Activated B cell treated with CpG ODN at 0.5 μM for 24 hours (primary cell): ENCODE results near the gene STX1B. TPM values are rescaled to one million over a fixed set of nuclear protein-coding genes. Genes with fewer than 3 reads are reported as not detected.

Experiments used
- ATAC-seq: fragments of 200-7000 bp; cut with Tn5 transposase; one replicate; pipeline ENCODE4 v1.10.0; 2021; ENCODE audit warnings: low read depth, mild to moderate bottlenecking, moderate library complexity
- CTCF ChIA-PET: fragments of 350-600 bp; sonication (Branson Sonifier 250); formaldehyde crosslinking; loops from one replicate; lab custom pipeline; 2021; ENCODE audit warnings: antibody characterized with exemption; lab: Charles Lee
- POLR2A ChIA-PET: fragments of 350-600 bp; sonication (Branson Sonifier 250); formaldehyde crosslinking; loops from one replicate; lab custom pipeline; 2021; ENCODE audit warnings: antibody characterized with exemption; lab: Charles Lee
- DNase-seq: peaks from one replicate; pipeline ENCODE4 v3.0.0; 2022
- H3K27ac Mint-ChIP-seq: one replicate; pipeline ENCODE4 v1.8.0; 2020; ENCODE audit warnings: mixed read lengths
- H3K27me3 Mint-ChIP-seq: one replicate; pipeline ENCODE4 v1.8.0; 2021; ENCODE audit warnings: mixed read lengths
- H3K36me3 Mint-ChIP-seq: one replicate; pipeline ENCODE4 v1.8.0; 2021; ENCODE audit warnings: low read depth, mixed read lengths
- H3K4me1 Mint-ChIP-seq: one replicate; pipeline ENCODE4 v1.8.0; 2021; ENCODE audit warnings: mixed read lengths
- H3K4me3 Mint-ChIP-seq: one replicate; pipeline ENCODE4 v1.8.0; 2020; ENCODE audit warnings: mild to moderate bottlenecking, mixed read lengths
- H3K9me3 Mint-ChIP-seq: one replicate; pipeline ENCODE4 v1.8.0; 2020; ENCODE audit warnings: mixed read lengths
- CTCF ChIP-seq: fragments of 200-600 bp; IDR thresholded peaks from one replicate; pipeline ENCODE4 v1.8.0; 2022; ENCODE audit warnings: antibody characterized with exemption, mild to moderate bottlenecking
- intact Hi-C: fragments of 100-400 bp; cut with micrococcal nuclease; formaldehyde crosslinking; loops from one replicate; pipeline ENCODE4 v1.15.1; 2024
- total RNA-seq: library from RNA; stranded (reverse); gene quantifications from 2 replicates; pipeline ENCODE4 v1.2.3, GENCODE V29; 2022

The STX1B gene
- total RNA-seq, 1 donor from 2014 or later: 1.2 TPM

DNA sequence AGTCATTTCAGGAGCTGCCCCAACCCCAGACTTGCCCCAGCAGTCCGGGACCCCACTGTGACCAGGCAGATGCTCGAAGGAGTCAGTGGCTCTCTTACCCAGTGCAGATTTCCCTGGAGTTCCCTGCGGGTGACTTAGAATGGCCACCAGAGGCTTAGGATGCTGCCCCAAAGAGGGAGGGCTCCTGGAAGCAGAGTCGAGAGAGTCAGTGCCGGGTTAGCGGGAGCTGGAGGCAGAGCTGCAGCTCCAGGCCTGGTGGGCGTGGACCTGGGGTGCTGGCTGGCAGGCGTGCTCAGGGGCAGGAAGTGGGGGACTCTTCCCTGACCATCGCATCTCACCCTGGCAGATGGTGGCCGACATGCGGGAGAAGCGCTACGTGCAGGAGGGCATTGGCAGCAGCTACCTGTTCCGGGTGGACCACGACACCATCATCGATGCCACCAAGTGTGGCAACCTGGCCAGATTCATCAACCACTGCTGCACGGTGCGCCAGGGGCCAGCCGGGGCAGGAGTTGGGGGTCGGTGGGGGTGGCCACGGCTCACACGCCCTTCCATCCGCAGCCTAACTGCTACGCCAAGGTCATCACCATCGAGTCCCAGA, 27.0 kb downstream of the STX1B start:
- Mint-ChIP-seq H3K27me3 (no peaks in the 10 kb centered on the region), H3K36me3 (peaks cover 50% of the 10 kb centered on the region), H3K4me3 (no peak overlapping the region), H3K27ac (no peak overlapping the region), H3K9me3 (no peaks in the 10 kb centered on the region), H3K4me1 (no peaks in the 10 kb centered on the region)
- DNase-seq (no peak), ATAC-seq (no peak)
- no peak for TF ChIP-seq CTCF
- CTCF ChIA-PET: interaction anchor here (0.8 to 4.6 kb wide), 9 partner anchors 12 to 885 kb away, joined by 3 to 36 read pairs (median 5); partner anchors contain the start of genes VKORC1 and ZNF843
- intact Hi-C loops: no loop called here
- POLR2A ChIA-PET: no interaction called here

DNA sequence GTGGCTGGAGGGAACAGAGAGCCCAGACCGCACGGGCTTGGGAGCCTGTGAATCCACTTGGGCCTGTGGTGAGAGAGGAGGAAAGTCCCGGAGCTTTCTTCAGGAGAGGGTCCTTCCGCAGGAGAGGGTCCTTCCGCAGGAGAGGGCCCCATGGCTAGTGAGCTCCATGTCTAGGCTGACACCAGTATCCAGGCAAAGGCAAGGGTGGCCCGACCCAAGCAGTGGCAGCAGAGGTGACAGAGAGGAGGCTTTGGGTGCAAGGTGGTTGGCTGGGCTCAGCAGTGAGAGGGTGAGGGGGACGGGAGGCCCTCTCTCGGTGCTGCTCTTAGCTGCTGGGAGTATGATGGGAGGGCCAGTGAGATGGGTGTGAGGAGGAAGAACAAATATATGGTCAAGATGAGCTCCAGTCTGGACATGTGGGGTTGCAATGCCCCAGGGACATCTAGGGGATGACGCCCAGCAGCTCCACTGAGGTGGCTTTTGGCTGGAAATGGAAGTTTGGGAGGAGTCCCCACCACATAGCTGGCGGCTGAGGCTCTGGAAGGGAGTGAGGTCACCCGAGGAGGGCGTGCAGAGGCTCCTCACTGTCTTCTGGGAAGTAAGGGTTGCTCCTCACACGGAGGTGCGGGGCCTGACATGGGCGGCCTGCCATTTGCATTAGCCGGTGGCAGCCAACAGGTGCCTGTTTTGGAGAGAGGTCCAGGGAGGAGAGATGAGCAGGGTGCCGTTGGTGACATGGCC, 27.7 kb downstream of the STX1B start:
- no peaks in the 10 kb centered on the region for H3K4me1 Mint-ChIP-seq
- H3K9me3 Mint-ChIP-seq: no peaks in the 10 kb centered on the region
- no peak overlapping the region for H3K4me3 Mint-ChIP-seq
- H3K27ac Mint-ChIP-seq: no peak overlapping the region
- peaks cover 54% of the 10 kb centered on the region for H3K36me3 Mint-ChIP-seq
- POLR2A ChIA-PET: no interaction called here
- no peak for TF ChIP-seq CTCF
- ATAC-seq (no peak), DNase-seq (no peak)
- H3K27me3 Mint-ChIP-seq: no peaks in the 10 kb centered on the region
- CTCF ChIA-PET: interaction anchor here (0.9 to 4.6 kb wide), 6 partner anchors 13 to 462 kb away, joined by 3 to 36 read pairs (median 6); partner anchors contain the start of gene VKORC1
- intact Hi-C loops: no loop called here

GRCh38 chr16:30980959-30981358, 29.5 kb downstream of the STX1B start:
- TF ChIP-seq CTCF: no peak
- no peaks in the 10 kb centered on the region for H3K9me3 Mint-ChIP-seq
- peaks cover 71% of the 10 kb centered on the region for H3K36me3 Mint-ChIP-seq
- no peaks in the 10 kb centered on the region for H3K4me1 Mint-ChIP-seq
- ATAC-seq (no peak), DNase-seq (no peak)
- no peak overlapping the region for H3K4me3 Mint-ChIP-seq
- ChIA-PET POLR2A (no interaction called here), CTCF (no interaction called here)
- no peaks in the 10 kb centered on the region for H3K27me3 Mint-ChIP-seq
- no peak overlapping the region for H3K27ac Mint-ChIP-seq
- intact Hi-C loops: no loop called here

DNA sequence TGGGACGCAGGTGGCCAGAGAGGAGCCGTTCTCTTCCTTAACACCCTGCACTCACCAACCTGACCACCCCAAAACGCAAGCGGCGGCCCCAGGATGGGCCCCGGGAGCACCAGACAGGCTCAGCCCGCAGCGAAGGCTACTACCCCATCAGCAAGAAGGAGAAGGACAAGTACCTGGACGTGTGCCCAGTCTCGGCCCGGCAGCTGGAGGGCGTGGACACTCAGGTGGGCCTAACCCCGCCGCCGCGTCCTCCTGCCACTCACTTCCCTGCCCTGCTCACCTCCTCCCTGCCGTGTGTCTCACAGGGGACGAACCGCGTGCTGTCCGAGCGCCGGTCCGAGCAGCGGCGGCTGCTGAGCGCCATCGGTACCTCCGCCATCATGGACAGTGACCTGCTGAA, 30.0 kb downstream of the STX1B start:
- DNase-seq: no peak
- Mint-ChIP-seq H3K9me3 (no peaks in the 10 kb centered on the region), H3K36me3 (peaks cover 76% of the 10 kb centered on the region), H3K27ac (no peak overlapping the region), H3K4me3 (no peak overlapping the region), H3K27me3 (no peaks in the 10 kb centered on the region), H3K4me1 (no peaks in the 10 kb centered on the region)
- ATAC-seq: no peak
- intact Hi-C loops: no loop called here
- POLR2A ChIA-PET: no interaction called here
- CTCF ChIA-PET: no interaction called here
- no peak for TF ChIP-seq CTCF

DNA sequence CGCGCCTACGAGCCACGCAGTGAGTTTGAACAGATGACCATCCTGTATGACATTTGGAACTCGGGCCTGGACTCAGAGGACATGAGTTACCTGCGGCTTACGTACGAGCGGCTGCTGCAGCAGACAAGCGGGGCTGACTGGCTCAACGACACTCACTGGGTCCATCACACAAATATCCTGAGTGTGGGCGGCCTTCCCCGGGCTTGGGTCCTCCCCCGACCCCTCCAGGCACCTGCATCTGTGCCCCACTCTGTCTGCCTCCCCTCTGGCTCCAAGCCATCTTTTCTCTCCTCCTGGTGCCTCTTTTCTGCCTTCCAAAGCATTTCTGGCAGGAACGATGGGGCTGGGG, 30.4 kb downstream of the STX1B start:
- Mint-ChIP-seq H3K27ac (no peak overlapping the region), H3K27me3 (no peaks in the 10 kb centered on the region), H3K36me3 (peaks cover 77% of the 10 kb centered on the region), H3K4me1 (no peaks in the 10 kb centered on the region), H3K9me3 (no peaks in the 10 kb centered on the region), H3K4me3 (no peak overlapping the region)
- CTCF ChIA-PET: no interaction called here
- intact Hi-C loops: no loop called here
- DNase-seq (no peak), ATAC-seq (no peak)
- POLR2A ChIA-PET: no interaction called here
- no peak for TF ChIP-seq CTCF
